K562 (cell line): ENCODE measurements around the gene FNDC1. TPM values are rescaled to one million over a fixed set of nuclear protein-coding genes. Genes with fewer than 3 reads are reported as not detected.
A peak's percentile ranks its signal among the peaks of the same experiment; 100 is the strongest.

Experiments used
- ATAC-seq: fragments of 200-7000 bp; cut with Tn5 transposase; 3 replicates; pipeline ENCODE4 v1.9.1; 2020; ENCODE audit warnings: moderate library complexity
- BruUV-seq: library from RNA; stranded (reverse); fragments of 400-500 nt; replicated peaks from 2 replicates; lab custom pipeline; 2021; lab: Mats Ljungman, UMichigan
- CTCF ChIA-PET: fragments of 300-600 bp; formaldehyde crosslinking; extraction: SDS; loops from one replicate; lab custom pipeline; 2021; ENCODE audit warnings: low intra/inter-chr PET ratio; lab: Yijun Ruan, JAX
- POLR2A ChIA-PET: fragments of 300-600, 350-650 bp; sonication (Branson Sonifier 250); formaldehyde crosslinking; extraction: SDS; loops from one replicate; lab custom pipeline; 2021; ENCODE audit warnings: antibody characterized with exemption, inconsistent platforms; lab: Yijun Ruan, JAX
- DNase-seq, 4 experiments: peaks; one replicate each; pipeline versions ENCODE4 v3.0.0 to v3.0.0-alpha.2; 2011 to 2018; ENCODE audit warnings: low spot score in 3 of 4, mixed read lengths in 3 of 4; ENCODE audit errors: extremely low read depth in 1 of 4
- FAIRE-seq: peaks from 2 replicates; lab custom pipeline; 2011; peaks lifted over from hg19 to GRCh38; lab: Jason Lieb, UNC
- H2AFZ ChIP-seq: 2 replicates; pipeline ENCODE4 v1.6.0; 2011; ENCODE audit warnings: low read depth, low read length, control low read depth, inconsistent platforms
- H3K27ac ChIP-seq: fragments of 200-600 bp; 3 replicates; pipeline ENCODE4 v1.8.0; 2011; ENCODE audit warnings: low read depth, mild to moderate bottlenecking, control low read depth, inconsistent platforms, low read length, moderate library complexity, mixed read lengths; ENCODE audit errors: extremely low read depth
- H3K27me3 ChIP-seq, 2 experiments: fragments of 300-600 bp in 1 of 2; 2 replicates in 1 of 2; 3 replicates in 1 of 2; pipeline versions ENCODE4 v1.6.0 to v1.8.0; 2011; ENCODE audit warnings: inconsistent platforms in 2 of 2, low read length in 2 of 2, mild to moderate bottlenecking in 1 of 2, mixed read lengths in 1 of 2, moderate library complexity in 1 of 2; ENCODE audit not compliant: control insufficient read depth in 2 of 2, insufficient read depth in 2 of 2
- H3K36me3 ChIP-seq: fragments of 300-600 bp; 3 replicates; pipeline ENCODE4 v1.8.0; 2011; ENCODE audit warnings: mild to moderate bottlenecking, low read length, inconsistent platforms; ENCODE audit not compliant: control insufficient read depth, insufficient read depth
- H3K4me1 ChIP-seq, 2 experiments: fragments of 200-600 bp in 1 of 2; replicated peaks in 1 of 2; 2 replicates in 1 of 2; 3 replicates in 1 of 2; pipeline versions ENCODE4 v1.5.1 to v1.8.0; 2011; ENCODE audit warnings: inconsistent platforms in 2 of 2, low read length in 2 of 2, mild to moderate bottlenecking in 1 of 2, mixed read lengths in 1 of 2, moderate library complexity in 1 of 2; ENCODE audit not compliant: control insufficient read depth in 2 of 2, insufficient read depth in 2 of 2
- H3K4me2 ChIP-seq: 2 replicates; pipeline ENCODE4 v1.6.1; 2011; ENCODE audit warnings: low read length, control low read depth, inconsistent platforms, mixed read lengths; ENCODE audit not compliant: insufficient read depth
- H3K4me3 ChIP-seq: fragments of 200-600 bp; sonication (generic), shearing (Covaris generic); 2 replicates; pipeline ENCODE4 v1.5.1; 2016; ENCODE audit warnings: control low read depth, inconsistent platforms
- H3K79me2 ChIP-seq: fragments of 200-600 bp; 3 replicates; pipeline ENCODE4 v1.8.0; 2011; ENCODE audit warnings: low read length, inconsistent platforms; ENCODE audit not compliant: control insufficient read depth, insufficient read depth
- H3K9ac ChIP-seq, 2 experiments: 2 replicates each; pipeline versions ENCODE4 v1.6.0 to v1.6.1; 2011; ENCODE audit warnings: low read depth in 2 of 2, low read length in 2 of 2, control low read depth in 1 of 2, inconsistent platforms in 1 of 2, mild to moderate bottlenecking in 1 of 2, mixed read lengths in 1 of 2; ENCODE audit not compliant: insufficient read depth in 1 of 2
- H3K9me1 ChIP-seq: one replicate; pipeline ENCODE4 v1.6.0; 2011; ENCODE audit warnings: inconsistent platforms, mild to moderate bottlenecking, low read length, moderate library complexity; ENCODE audit not compliant: control insufficient read depth, insufficient read depth
- H3K9me3 ChIP-seq: replicated peaks from 2 replicates; pipeline ENCODE4 v1.5.1; 2011; ENCODE audit warnings: low read depth, low read length, inconsistent platforms; ENCODE audit not compliant: control insufficient read depth, insufficient read depth
- H4K20me1 ChIP-seq: replicated peaks from 2 replicates; pipeline ENCODE4 v1.6.1; 2011; ENCODE audit warnings: low read length, inconsistent platforms, mixed read lengths; ENCODE audit not compliant: control insufficient read depth, insufficient read depth
- C11orf30 ChIP-seq: fragments of 450-650 bp; IDR thresholded peaks from 2 replicates; pipeline ENCODE4 v1.6.1; 2016; ENCODE audit warnings: low read depth, mild to moderate bottlenecking
- KAT2B ChIP-seq: IDR thresholded peaks from one replicate; pipeline ENCODE4 v1.6.1; 2012; ENCODE audit warnings: low read depth, mild to moderate bottlenecking, control low read depth, inconsistent platforms, low read length, moderate library complexity
- MAFF ChIP-seq: IDR thresholded peaks from 2 replicates; pipeline ENCODE4 v1.6.1; 2012; ENCODE audit warnings: low read length, improper control_type of control experiment
- MAFG ChIP-seq: fragments of 450-650 bp; conservative IDR thresholded peaks from 2 replicates; pipeline ENCODE4 v1.6.1; 2016; ENCODE audit warnings: missing genetic modification characterization, missing compliant biosample characterization
- NR1H2 ChIP-seq: sonication (generic); formaldehyde crosslinking; IDR thresholded peaks from 2 replicates; pipeline ENCODE4 v1.4.0; 2020; ENCODE audit warnings: mild to moderate bottlenecking, missing genetic modification reagents
- RERE ChIP-seq: sonication (generic); formaldehyde crosslinking; IDR thresholded peaks from 2 replicates; pipeline ENCODE4 v1.8.0; 2023; ENCODE audit warnings: missing genetic modification reagents, mild to moderate bottlenecking, borderline replicate concordance
- ZNF133 ChIP-seq: fragments of 250-450 bp; sonication (Bioruptor Pico); IDR thresholded peaks from 2 replicates; pipeline ENCODE4 v1.4.0; 2020; ENCODE audit warnings: mild to moderate bottlenecking
- ZNF311 ChIP-seq: fragments of 250-450 bp; sonication (Bioruptor Pico); IDR thresholded peaks from 2 replicates; pipeline ENCODE4 v1.4.0; 2020; ENCODE audit warnings: mild to moderate bottlenecking, moderate library complexity
- ZNF316 ChIP-seq: fragments of 450-650 bp; IDR thresholded peaks from 2 replicates; pipeline ENCODE4 v1.6.1; 2016
- ZNF347 ChIP-seq: fragments of 450-650 bp; formaldehyde crosslinking; IDR thresholded peaks from 2 replicates; pipeline ENCODE4 v1.4.0; 2020; ENCODE audit warnings: low read depth, mild to moderate bottlenecking, moderate library complexity
- ZNF586 ChIP-seq: fragments of 450-650 bp; formaldehyde crosslinking; conservative IDR thresholded peaks from 2 replicates; pipeline ENCODE4 v1.4.0; 2020; ENCODE audit warnings: mild to moderate bottlenecking, moderate library complexity
- WGBS: fragments of 100-300 bp; shearing (Covaris generic); methylation state at CpG from one replicate; pipeline ENCODE4 v1.1.6; 2016; ENCODE audit warnings: low coverage, mixed read lengths; ENCODE audit not compliant: insufficient coverage; ENCODE audit errors: missing lambda C conversion rate; 5-methylcytosine and 5-hydroxymethylcytosine counted together
- in situ Hi-C: fragments of 300-500 bp; cut with MboI; formaldehyde crosslinking; loops from 4 replicates; pipeline ENCODE4 v1.15.0; 2018; ENCODE audit warnings: inconsistent platforms, mixed read lengths
- intact Hi-C: fragments of 100-400 bp; cut with micrococcal nuclease; formaldehyde crosslinking; loops from 2 replicates; pipeline ENCODE4 v1.14.2; 2022
- polyA plus RNA-seq, 8 experiments: library from polyadenylated mRNA; depleted of rRNA in 4 of 8; stranded (reverse) in 5 of 8; unstranded in 3 of 8; fragments of >200 nt; fragmentation: Nextera tagmentation in 2 of 8; fragmentation: Illumina TruSeq in 1 of 8; extraction: Ambion mirVana in 2 of 8; extraction: Trizol in 1 of 8; gene quantifications; 2 replicates each; pipeline versions ENCODE4 v1.2.1 to v1.2.3, GENCODE V29; 2011 to 2014; ENCODE audit warnings: inconsistent platforms in 1 of 8, missing spikeins in 1 of 8
- total RNA-seq, 7 experiments: library from RNA; depleted of rRNA in 6 of 7; stranded (reverse); fragments of >200 nt in 6 of 7; fragmentation: Illumina TruSeq in 2 of 7; extraction: Trizol in 2 of 7; gene quantifications; 2 replicates each; pipeline versions ENCODE4 v1.2.1 to v1.2.3, GENCODE V29; 2011 to 2021; ENCODE audit warnings: low replicate concordance in 1 of 7
- TF ChIP-seq, protein P1 (sequence below): fragments of 450-650 bp; IDR thresholded peaks from 2 replicates; pipeline ENCODE4 v1.6.1; 2018; ENCODE audit warnings: mild to moderate bottlenecking, low read depth; ENCODE audit not compliant: partially characterized antibody
- TF ChIP-seq, protein P2 (sequence below), 2 experiments: fragments of 450-650 bp in 1 of 2; sonication (generic) in 1 of 2; formaldehyde crosslinking; conservative IDR thresholded peaks; 2 replicates each; pipeline versions ENCODE4 v1.4.0 to v1.8.1; 2020 to 2022; ENCODE audit warnings: mild to moderate bottlenecking in 1 of 2, missing genetic modification reagents in 1 of 2

FNDC1 gene
- total and polyA plus RNA-seq, 9 of the 15 experiments (the other 6 are each of a cell fraction or from before 2014, with no cell fraction given), result not detected

GRCh38 chr6:159190460-159190859 lies 21.3 kb downstream of the FNDC1 start:
- FAIRE-seq (no peak), DNase-seq (no peak), ATAC-seq (no peak)
- H3K4me1 ChIP-seq, result no peaks in the 10 kb centered on the region
- no peaks in the 10 kb centered on the region for H3K36me3 ChIP-seq
- H3K9me1 ChIP-seq, result no peaks in the 10 kb centered on the region
- no peak overlapping the region for H3K27ac ChIP-seq
- no peaks in the 10 kb centered on the region for H3K79me2 ChIP-seq
- H4K20me1 ChIP-seq, result no peaks in the 10 kb centered on the region
- H3K9me3 ChIP-seq, result no peaks in the 10 kb centered on the region
- H3K9ac ChIP-seq, result no peak overlapping the region
- H3K4me3 ChIP-seq, result no peak overlapping the region
- BruUV-seq, result no TSS peak
- no peak overlapping the region for H3K4me2 ChIP-seq
- in situ Hi-C loops (no loop called here), intact Hi-C loops (no loop called here)
- CTCF ChIA-PET, result no interaction called here
- POLR2A ChIA-PET, result interaction anchor here (0.6 kb wide), 1 partner anchor 71 kb away, joined by 3 read pairs; no protein-coding TSS in a partner anchor
- peaks cover 5 to 12% of the 10 kb centered on the region in 2 experiments; a peak in 3 of 5 replicates for H3K27me3 ChIP-seq
- 4% methylated on average over 7 of the region's 7 CpGs for WGBS
- H2AFZ ChIP-seq, result no peak overlapping the region
- TF ChIP-seq, protein P1, sequence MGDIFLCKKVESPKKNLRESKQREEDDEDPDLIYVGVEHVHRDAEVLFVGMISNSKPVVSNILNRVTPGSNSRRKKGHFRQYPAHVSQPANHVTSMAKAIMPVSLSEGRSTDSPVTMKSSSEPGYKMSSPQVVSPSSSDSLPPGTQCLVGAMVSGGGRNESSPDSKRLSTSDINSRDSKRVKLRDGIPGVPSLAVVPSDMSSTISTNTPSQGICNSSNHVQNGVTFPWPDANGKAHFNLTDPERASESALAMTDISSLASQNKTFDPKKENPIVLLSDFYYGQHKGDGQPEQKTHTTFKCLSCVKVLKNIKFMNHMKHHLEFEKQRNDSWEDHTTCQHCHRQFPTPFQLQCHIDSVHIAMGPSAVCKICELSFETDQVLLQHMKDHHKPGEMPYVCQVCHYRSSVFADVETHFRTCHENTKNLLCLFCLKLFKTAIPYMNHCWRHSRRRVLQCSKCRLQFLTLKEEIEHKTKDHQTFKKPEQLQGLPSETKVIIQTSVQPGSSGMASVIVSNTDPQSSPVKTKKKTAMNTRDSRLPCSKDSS, result no peak
- no peak for TF ChIP-seq ZNF311
- no peak for TF ChIP-seq ZNF133 (CRISPR knock-in tag)
- peak; percentile 65 for TF ChIP-seq ZNF316
- no peak for TF ChIP-seq RERE (CRISPR knock-in tag)
- TF ChIP-seq, protein P2, sequence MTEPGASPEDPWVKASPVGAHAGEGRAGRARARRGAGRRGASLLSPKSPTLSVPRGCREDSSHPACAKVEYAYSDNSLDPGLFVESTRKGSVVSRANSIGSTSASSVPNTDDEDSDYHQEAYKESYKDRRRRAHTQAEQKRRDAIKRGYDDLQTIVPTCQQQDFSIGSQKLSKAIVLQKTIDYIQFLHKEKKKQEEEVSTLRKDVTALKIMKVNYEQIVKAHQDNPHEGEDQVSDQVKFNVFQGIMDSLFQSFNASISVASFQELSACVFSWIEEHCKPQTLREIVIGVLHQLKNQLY (CRISPR knock-in tag; conservative IDR thresholded peaks at IDR 0.05), result no peak
- TF ChIP-seq NR1H2 (CRISPR knock-in tag), result no peak
- TF ChIP-seq MAFF, result peak; percentile 45; the same call in 1 of the 2 replicates
- TF ChIP-seq ZNF586, result no peak
- peak; percentile 47; the same call in 1 of the 2 replicates for TF ChIP-seq MAFG
- TF ChIP-seq C11orf30, result peak; percentile 48; the same call in 1 of the 2 replicates
- TF ChIP-seq ZNF347 (CRISPR knock-in tag), result no peak
- no peak for TF ChIP-seq KAT2B
- TF ChIP-seq, all 486 proteins: peak for 4
